ENCODE measurements around the gene AK8.

DNA sequence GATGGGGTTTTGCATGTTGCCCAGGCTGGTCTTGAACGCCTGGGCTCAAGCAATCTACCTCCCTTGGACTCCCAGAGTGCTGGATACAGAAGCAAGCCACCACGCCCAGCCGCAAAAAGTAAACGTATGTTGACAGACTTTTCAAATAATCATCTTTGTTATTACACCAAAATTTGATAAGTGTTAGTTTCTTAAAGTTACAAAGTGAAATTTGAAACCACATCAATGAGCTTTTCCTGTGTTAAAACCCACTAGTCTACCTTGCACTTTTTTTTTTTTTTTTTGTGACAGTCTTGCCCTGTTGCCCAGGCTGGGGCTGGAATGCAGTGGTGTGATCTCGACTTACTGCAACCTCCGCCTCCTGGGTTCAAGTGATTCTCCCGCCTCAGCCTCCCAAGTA lies 30.6 kb upstream of the AK8 start:
- TF ChIP-seq, protein P1, sequence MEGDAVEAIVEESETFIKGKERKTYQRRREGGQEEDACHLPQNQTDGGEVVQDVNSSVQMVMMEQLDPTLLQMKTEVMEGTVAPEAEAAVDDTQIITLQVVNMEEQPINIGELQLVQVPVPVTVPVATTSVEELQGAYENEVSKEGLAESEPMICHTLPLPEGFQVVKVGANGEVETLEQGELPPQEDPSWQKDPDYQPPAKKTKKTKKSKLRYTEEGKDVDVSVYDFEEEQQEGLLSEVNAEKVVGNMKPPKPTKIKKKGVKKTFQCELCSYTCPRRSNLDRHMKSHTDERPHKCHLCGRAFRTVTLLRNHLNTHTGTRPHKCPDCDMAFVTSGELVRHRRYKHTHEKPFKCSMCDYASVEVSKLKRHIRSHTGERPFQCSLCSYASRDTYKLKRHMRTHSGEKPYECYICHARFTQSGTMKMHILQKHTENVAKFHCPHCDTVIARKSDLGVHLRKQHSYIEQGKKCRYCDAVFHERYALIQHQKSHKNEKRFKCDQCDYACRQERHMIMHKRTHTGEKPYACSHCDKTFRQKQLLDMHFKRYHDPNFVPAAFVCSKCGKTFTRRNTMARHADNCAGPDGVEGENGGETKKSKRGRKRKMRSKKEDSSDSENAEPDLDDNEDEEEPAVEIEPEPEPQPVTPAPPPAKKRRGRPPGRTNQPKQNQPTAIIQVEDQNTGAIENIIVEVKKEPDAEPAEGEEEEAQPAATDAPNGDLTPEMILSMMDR (IDR thresholded peaks at IDR 0.05) = no peak
- TF ChIP-seq POLR2AphosphoS5 (IDR thresholded peaks at IDR 0.05; ENCODE audit: insufficient read depth in 1 of 2, low read depth in 1 of 2) = no peak

Data from vagina (tissue), 2 donors.